CD4-positive, alpha-beta T cell treated with Interleukin-2 at 100 ng/mL for 4 hours (primary cell): Measurements from ENCODE around the gene ZBTB22.
"Not testable (repeated sequence)": the region's sequence is repeated elsewhere in the genome, so short reads cannot be mapped to it uniquely, and the experiment has no call there.

Source experiments
- DNase-seq: peaks from one replicate; pipeline ENCODE4 v3.0.0-alpha.2; 2020; ENCODE audit warnings: low spot score

The ZBTB22 gene

GRCh38 chr6:33317669-33318425, at the start of gene ZBTB22:
Gene ZBTB22, minus strand, starts transcription at chr6:33317744. Its CDS starts 828 bp downstream, at chr6:33316916.
- peak; percentile 98 for DNase-seq

DNA sequence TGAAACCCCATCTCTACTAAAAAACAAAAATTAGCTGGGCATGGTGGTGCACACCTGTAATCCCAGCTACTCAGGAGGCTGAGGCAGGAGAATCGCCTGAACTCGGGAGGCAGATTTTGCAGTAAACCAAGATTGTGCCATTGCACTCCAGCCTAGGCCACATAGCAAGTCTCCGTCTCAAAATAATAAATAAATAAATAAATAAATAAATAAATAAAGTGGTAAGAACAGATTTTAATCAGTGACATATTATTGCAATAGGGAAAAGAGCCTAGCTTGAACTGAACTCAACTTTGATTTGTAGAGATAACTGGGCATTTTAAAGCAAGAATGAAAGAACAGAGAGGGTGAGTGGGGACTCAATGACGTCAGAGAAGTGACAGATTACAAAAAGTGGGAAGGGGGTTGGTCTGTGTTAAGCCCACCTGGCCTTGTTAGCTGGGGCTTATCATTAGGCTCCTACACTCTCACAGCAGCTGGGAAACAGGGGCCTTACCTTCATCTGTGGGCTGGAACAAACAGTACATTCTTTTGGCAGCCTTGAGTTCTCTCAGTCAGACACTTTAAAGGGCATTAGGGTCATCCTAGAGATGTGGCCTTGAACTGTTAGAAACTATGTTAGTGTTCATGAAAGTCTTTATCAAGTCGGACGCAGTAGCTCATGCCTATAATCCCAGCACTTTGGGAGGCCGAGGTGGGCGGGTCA, 49.6 kb upstream of the ZBTB22 start:
- DNase-seq = no peak

- not testable (repeated sequence) for DNase-seq
These were observed 47.8 kb upstream of the ZBTB22 start for GRCh38 chr6:33365206-33365971.

GRCh38 chr6:33364475-33365205, 47.1 kb upstream of the ZBTB22 start:
- DNase-seq = not testable (repeated sequence)

GRCh38 chr6:33363486-33363885, 45.9 kb upstream of the ZBTB22 start:
- DNase-seq = not testable (repeated sequence)

DNA sequence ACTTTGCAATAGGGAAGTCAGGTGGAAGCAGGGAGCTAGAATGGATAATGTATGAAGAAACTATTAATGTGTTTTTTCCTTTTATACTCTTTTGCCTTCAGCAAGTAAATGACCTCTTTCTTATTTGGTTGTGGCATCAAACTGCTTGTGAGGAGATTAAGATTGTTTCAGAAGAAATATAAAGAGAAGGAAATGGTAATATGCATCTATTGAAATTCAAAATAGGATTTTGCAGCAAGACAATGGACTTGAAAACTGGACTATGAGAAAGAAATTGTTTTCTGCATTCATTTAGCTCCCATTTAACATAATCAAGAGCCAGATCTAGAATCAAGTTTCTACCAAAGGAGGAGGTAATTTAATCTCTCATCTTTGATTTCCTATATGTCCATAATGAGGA, 41.8 kb upstream of the ZBTB22 start:
- DNase-seq = no peak

DNA sequence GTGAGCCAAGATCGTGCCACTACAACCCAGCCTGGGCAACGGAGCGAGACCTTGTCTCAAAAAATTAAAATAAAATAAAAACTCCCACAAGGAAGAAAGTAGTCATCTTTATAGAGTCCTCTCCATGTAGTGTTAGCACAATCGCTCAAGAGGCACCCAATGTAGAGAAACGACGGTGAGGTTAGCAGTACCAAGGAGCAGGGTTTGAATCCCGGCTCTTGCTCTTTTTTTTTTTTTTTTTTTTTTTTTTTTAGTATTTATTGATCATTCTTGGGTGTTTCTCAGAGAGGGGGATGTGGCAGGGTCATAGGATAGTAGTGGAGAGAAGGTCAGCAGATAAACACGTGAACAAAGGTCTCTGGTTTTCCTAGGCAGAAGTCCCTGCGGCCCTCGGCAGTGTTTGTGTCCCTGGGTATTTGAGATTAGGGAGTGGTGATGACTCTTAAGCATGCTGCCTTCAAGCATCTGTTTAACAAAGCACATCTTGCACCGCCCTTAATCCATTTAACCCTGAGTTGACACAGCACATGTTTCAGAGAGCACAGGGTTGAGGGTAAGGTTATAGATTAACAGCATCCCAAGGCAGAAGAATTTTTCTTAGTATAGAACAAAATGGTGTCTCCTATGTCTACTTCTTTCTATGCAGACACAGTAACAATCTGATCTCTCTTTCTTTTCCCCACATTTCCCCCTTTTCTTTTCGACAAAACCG, 39.8 kb upstream of the ZBTB22 start:
- DNase-seq = not testable (repeated sequence)

- DNase-seq = no peak
These were observed 38.8 kb upstream of the ZBTB22 start for GRCh38 chr6:33356295-33356694.

- not testable (repeated sequence) for DNase-seq
These were observed 38.3 kb upstream of the ZBTB22 start for GRCh38 chr6:33355860-33356259.

GRCh38 chr6:33347816-33348215, 30.3 kb upstream of the ZBTB22 start:
- no peak for DNase-seq

DNA sequence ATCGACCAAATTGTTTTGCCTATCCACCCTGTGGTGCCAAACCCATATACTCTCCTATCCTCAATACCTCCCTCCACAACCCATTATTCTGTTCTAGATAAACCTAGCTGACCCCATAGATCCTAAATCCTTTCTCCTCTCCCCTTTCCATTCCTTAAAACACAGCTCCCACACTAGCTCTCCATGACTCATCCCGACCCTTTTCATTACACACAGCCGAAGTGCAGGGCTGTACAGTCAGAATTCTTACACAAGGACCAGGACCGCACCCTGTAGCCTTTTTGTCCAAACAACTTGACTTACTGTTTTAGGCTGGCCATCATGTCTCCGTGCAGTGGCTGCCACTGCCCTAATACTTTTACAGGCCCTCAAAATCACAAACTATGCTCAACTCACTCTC, 29.4 kb upstream of the ZBTB22 start:
- DNase-seq = not testable (repeated sequence)

DNA sequence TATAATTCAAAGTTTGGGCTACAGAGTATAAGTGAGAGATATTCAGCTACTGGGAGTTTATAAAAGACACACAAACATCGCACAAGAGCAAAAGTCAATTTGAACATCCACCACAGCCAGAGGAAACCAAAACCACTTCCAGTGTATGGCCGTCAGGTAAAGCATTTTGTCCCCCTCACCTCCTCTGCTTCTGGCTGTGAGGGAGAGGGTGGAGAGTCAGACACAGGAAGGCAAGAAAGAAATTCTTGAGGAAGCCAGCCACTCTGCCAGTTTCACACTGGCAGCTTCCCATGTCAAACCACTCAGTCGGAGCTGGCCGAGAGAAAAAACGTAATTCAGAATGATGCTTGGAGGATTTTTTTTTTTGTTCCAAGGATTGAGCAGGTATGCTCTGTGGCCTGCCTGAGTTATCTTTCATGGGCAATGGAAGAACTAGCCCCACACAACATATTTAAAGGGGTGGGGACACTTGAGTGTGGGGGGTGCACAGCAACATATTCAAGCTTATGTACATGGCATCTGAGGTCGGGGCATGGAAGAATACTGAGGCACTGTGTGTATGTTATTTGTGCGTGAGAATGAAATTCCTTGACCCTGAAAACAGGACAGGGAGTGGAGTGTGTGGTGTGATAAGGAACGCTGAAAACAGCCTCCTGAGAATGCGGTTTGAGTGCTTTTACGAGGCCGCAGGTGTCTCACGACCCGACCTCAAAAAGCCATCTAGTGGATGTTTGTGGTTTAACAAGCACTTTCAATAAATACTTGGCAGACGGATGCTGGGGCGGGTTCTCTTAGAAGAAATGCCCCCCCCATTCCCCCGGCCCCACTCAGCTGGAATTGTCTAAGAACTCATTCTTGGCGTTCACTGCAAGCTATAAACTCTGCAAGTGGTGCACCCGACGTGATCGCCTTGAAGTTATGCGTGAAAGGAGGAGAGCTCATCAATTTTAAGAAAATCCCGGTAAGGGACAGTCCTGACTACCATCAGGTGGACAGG, 27.5 kb upstream of the ZBTB22 start:
- peak; percentile 91 for DNase-seq

- DNase-seq = peak; percentile 87
These were observed 26.5 kb upstream of the ZBTB22 start for GRCh38 chr6:33343953-33344611.

DNA sequence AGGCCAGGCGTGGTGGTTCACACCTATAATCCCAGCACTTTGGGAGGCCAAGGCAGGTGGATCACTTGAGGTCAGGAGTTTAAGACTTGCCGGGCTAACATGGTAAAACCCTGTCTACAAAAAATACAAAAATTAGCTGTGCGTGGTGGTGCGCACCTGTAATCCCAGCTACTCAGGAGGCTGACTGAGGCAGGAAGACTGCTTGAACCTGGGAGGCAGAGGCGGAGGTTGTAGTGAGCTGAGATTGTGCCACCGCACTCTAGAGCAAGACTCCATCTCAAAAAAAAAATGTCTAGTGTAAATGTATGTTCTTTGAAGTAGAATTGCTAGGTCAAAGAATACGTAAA, 26.0 kb upstream of the ZBTB22 start:
- not testable (repeated sequence) for DNase-seq

DNA sequence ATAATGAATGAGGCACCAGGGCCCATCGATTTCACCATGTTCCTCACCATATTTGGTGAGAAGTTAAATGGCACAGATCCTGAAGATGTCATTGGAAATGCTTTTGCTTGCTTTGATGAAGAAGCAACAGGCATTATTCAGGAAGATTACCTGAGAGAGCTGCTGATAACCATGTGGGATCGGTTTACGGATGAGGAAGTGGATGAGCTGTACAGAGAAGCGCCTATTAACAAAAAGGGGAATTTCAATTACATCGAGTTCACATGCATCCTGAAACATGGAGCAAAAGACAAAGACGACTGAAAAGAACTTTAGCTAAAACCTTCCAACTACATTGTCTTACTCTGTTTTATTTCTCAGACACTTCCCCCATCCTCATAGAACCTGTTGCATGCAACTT, 21.6 kb upstream of the ZBTB22 start:
- no peak for DNase-seq

DNA sequence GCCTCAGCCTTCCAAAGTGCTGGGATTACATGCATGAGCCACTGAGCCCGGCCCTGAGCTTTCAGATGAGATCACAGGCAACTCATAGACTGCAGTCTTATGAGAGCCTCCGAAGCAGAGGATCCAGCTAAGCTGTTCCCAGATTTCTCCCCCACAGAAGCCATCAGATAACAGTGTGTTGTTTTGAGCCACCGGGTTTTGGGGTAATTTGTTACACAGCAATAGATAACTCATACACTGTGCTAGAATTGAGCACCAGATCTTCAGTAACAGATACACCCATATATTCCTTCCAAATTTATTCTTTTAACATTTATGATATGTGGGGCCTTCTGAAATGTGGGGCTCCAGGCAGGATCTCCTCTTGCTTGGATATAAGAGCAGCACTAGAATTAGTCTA, 19.0 kb upstream of the ZBTB22 start:
- no peak for DNase-seq

GRCh38 chr6:33335916-33336315, 18.4 kb upstream of the ZBTB22 start:
- no peak for DNase-seq

- no peak for DNase-seq
These were observed 16.1 kb upstream of the ZBTB22 start for GRCh38 chr6:33333666-33334065.

- no peak for DNase-seq
These were observed 13.2 kb upstream of the ZBTB22 start for GRCh38 chr6:33330736-33331135.

GRCh38 chr6:33329058-33329457, 11.5 kb upstream of the ZBTB22 start:
- DNase-seq = no peak
